CD14-positive monocyte (primary cell): ENCODE measurements around the gene BACH1. TPM values are rescaled to one million over a fixed set of nuclear protein-coding genes. Genes with fewer than 3 reads are reported as not detected.
A peak's percentile ranks its signal among the peaks of the same experiment; 100 is the strongest.

ENCODE experiments used
- DNase-seq, 3 donors: peaks; one replicate each; pipeline ENCODE4 v3.0.0-alpha.2; 2011 to 2022
- H2AFZ ChIP-seq: 2 replicates; pipeline ENCODE4 v1.6.0; 2012; ENCODE audit warnings: mild to moderate bottlenecking, low read depth, low read length, inconsistent platforms; ENCODE audit not compliant: insufficient read depth, poor library complexity, severe bottlenecking
- H3K27ac ChIP-seq, 2 donors: 1 replicate in 1 of 2; 2 replicates in 1 of 2; pipeline ENCODE4 v1.5.1; 2012 to 2013; ENCODE audit warnings: low read length in 2 of 2, control low read depth in 1 of 2, inconsistent platforms in 1 of 2, low read depth in 1 of 2, mild to moderate bottlenecking in 1 of 2
- H3K27me3 ChIP-seq, 2 donors: one replicate each; pipeline versions ENCODE4 v1.6.0 to v1.6.1; 2011 to 2013; ENCODE audit warnings: low read length in 2 of 2; ENCODE audit not compliant: control insufficient read depth in 2 of 2, insufficient read depth in 2 of 2
- H3K36me3 ChIP-seq, 2 donors: replicated peaks in 1 of 2; 1 replicate in 1 of 2; 2 replicates in 1 of 2; pipeline versions ENCODE4 v1.5.1 to v1.6.1; 2012 to 2013; ENCODE audit warnings: low read length in 2 of 2, control low read depth in 1 of 2, inconsistent platforms in 1 of 2, mild to moderate bottlenecking in 1 of 2; ENCODE audit not compliant: insufficient read depth in 2 of 2, control insufficient read depth in 1 of 2
- H3K4me1 ChIP-seq, 2 donors: 1 replicate in 1 of 2; 2 replicates in 1 of 2; pipeline versions ENCODE4 v1.5.1 to v1.6.1; 2012 to 2013; ENCODE audit warnings: low read length in 2 of 2, control low read depth in 1 of 2, inconsistent platforms in 1 of 2, mild to moderate bottlenecking in 1 of 2, moderate library complexity in 1 of 2; ENCODE audit not compliant: insufficient read depth in 2 of 2, control insufficient read depth in 1 of 2
- H3K4me2 ChIP-seq: replicated peaks from 2 replicates; pipeline ENCODE3; 2012; ENCODE audit warnings: low read length, moderate library complexity, mild to moderate bottlenecking; ENCODE audit not compliant: poor library complexity, severe bottlenecking; ENCODE audit errors: extremely low read depth
- H3K4me3 ChIP-seq, 3 experiments: fragments of 200-600 bp in 1 of 3; sonication (generic) in 1 of 3; replicated peaks in 1 of 3; 1 replicate in 2 of 3; 2 replicates in 1 of 3; pipeline ENCODE4 v1.5.1; 2011 to 2013; ENCODE audit warnings: low read length in 3 of 3, mild to moderate bottlenecking in 3 of 3, control low read depth in 2 of 3, low read depth in 2 of 3, inconsistent platforms in 1 of 3, moderate library complexity in 1 of 3
- H3K79me2 ChIP-seq: 2 replicates; pipeline ENCODE4 v1.6.0; 2012; ENCODE audit warnings: mild to moderate bottlenecking, control low read depth, inconsistent platforms, low read length, moderate library complexity; ENCODE audit not compliant: insufficient read depth
- H3K9ac ChIP-seq: 2 replicates; pipeline ENCODE4 v1.6.0; 2017; ENCODE audit warnings: low read length, mild to moderate bottlenecking; ENCODE audit not compliant: insufficient read depth, poor library complexity, severe bottlenecking
- H3K9me3 ChIP-seq, 2 donors: replicated peaks in 1 of 2; 1 replicate in 1 of 2; 2 replicates in 1 of 2; pipeline versions ENCODE4 v1.5.1 to v1.6.1; 2012 to 2013; ENCODE audit warnings: low read length in 2 of 2, control low read depth in 1 of 2; ENCODE audit not compliant: control insufficient read depth in 1 of 2, insufficient read depth in 1 of 2
- H4K20me1 ChIP-seq: 2 replicates; pipeline ENCODE4 v1.6.0; 2012; ENCODE audit warnings: mild to moderate bottlenecking, low read length, control low read depth, moderate library complexity; ENCODE audit not compliant: insufficient read depth
- H3K27ac Mint-ChIP-seq, 7 donors: one replicate each; pipeline ENCODE4 v1.8.0; 2020; ENCODE audit warnings: mild to moderate bottlenecking in 7 of 7, mixed read lengths in 7 of 7, moderate library complexity in 6 of 7, inconsistent platforms in 2 of 7
- H3K27me3 Mint-ChIP-seq, 3 donors: one replicate each; pipeline ENCODE4 v1.8.0; 2021 to 2022; ENCODE audit warnings: low read depth in 3 of 3, mild to moderate bottlenecking in 3 of 3, mixed read lengths in 3 of 3, moderate library complexity in 3 of 3, inconsistent platforms in 1 of 3
- H3K36me3 Mint-ChIP-seq, 2 donors: one replicate each; pipeline ENCODE4 v1.8.0; 2020; ENCODE audit warnings: mixed read lengths in 2 of 2, inconsistent platforms in 1 of 2, mild to moderate bottlenecking in 1 of 2
- H3K4me1 Mint-ChIP-seq: one replicate; pipeline ENCODE4 v1.8.0; 2020; ENCODE audit warnings: mild to moderate bottlenecking, mixed read lengths
- H3K4me3 Mint-ChIP-seq, 2 donors: one replicate each; pipeline ENCODE4 v1.8.0; 2020; ENCODE audit warnings: mild to moderate bottlenecking in 2 of 2, mixed read lengths in 2 of 2, moderate library complexity in 1 of 2
- H3K9me3 Mint-ChIP-seq, 7 donors: one replicate each; pipeline ENCODE4 v1.8.0; 2020 to 2022; ENCODE audit warnings: mixed read lengths in 7 of 7, mild to moderate bottlenecking in 6 of 7, moderate library complexity in 6 of 7, inconsistent platforms in 2 of 7
- CTCF ChIP-seq: fragments of 200-600 bp; IDR thresholded peaks from one replicate; pipeline ENCODE4 v1.8.0; 2022; ENCODE audit warnings: antibody characterized with exemption, mild to moderate bottlenecking
- WGBS: methylation state at CpG from one replicate; pipeline ENCODE4 v1.1.5; 2013; ENCODE audit warnings: missing lambda C conversion rate; ENCODE audit not compliant: insufficient coverage; 5-methylcytosine and 5-hydroxymethylcytosine counted together
- intact Hi-C, 2 donors: fragments of 100-400 bp; cut with micrococcal nuclease; formaldehyde crosslinking; loops; one replicate each; pipeline versions ENCODE4 v1.15.0 to v1.15.1; 2023
- polyA plus RNA-seq, 3 donors: library from polyadenylated mRNA; depleted of rRNA in 1 of 3; unstranded in 2 of 3; stranded (reverse) in 1 of 3; fragments of 300-500 nt in 2 of 3; fragments of >200 nt in 1 of 3; fragmentation: Illumina TruSeq in 2 of 3; gene quantifications; 1 replicate in 2 of 3; 2 replicates in 1 of 3; pipeline ENCODE4 v1.2.3, GENCODE V29; 2012 to 2021

BACH1 gene
- polyA plus RNA-seq, 3 donors, result 69.2 to 199 (median 148) TPM

DNA sequence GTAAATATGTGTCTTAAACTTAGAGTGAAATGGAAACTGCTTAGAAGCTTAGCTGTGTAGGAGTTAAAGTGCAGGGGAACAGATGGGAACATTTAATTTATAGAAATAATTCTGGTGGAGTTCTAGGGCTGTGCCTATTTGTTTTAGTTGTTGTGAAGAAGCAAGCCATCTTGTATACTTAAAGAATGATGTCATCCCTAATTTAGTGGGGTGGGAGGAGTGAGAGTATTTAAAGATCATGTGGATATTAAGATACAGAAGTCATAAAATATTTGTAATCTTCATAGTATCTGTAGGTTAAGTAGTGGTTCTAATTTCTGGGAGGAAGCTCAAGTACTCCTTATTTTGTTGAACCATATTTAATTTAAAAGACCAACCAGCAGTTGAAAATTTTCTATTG lies 41.5 kb downstream of the BACH1 start:
- H3K4me1 ChIP-seq, result peaks cover 0 to 10% of the 10 kb centered on the region in 2 donors
- no peak for TF ChIP-seq CTCF
- H3K4me1 Mint-ChIP-seq, result peaks cover 29% of the 10 kb centered on the region
- H3K4me2 ChIP-seq, result no peak overlapping the region
- H2AFZ ChIP-seq, result no peak overlapping the region
- no peak for DNase-seq
- no peaks in the 10 kb centered on the region for H3K9me3 Mint-ChIP-seq
- peaks cover 100% of the 10 kb centered on the region for H4K20me1 ChIP-seq
- peaks cover 55 to 93% of the 10 kb centered on the region in 2 donors for H3K36me3 ChIP-seq
- peak overlapping the region in 1 of 2 donors; percentile 2 for H3K27ac ChIP-seq
- peaks cover 54 to 82% of the 10 kb centered on the region in 2 donors for H3K36me3 Mint-ChIP-seq
- H3K79me2 ChIP-seq, result peaks cover 100% of the 10 kb centered on the region
- H3K9me3 ChIP-seq, result no peaks in the 10 kb centered on the region
- no peak overlapping the region for H3K9ac ChIP-seq
- H3K27me3 ChIP-seq, result no peaks in the 10 kb centered on the region
- H3K27me3 Mint-ChIP-seq, result no peaks in the 10 kb centered on the region
- no peak overlapping the region for H3K4me3 ChIP-seq
- no peak overlapping the region for H3K4me3 Mint-ChIP-seq
- peak overlapping the region in 3 of 7 donors; percentile 16 to 50 (median 48) for H3K27ac Mint-ChIP-seq
- intact Hi-C loops, result no loop called here

DNA sequence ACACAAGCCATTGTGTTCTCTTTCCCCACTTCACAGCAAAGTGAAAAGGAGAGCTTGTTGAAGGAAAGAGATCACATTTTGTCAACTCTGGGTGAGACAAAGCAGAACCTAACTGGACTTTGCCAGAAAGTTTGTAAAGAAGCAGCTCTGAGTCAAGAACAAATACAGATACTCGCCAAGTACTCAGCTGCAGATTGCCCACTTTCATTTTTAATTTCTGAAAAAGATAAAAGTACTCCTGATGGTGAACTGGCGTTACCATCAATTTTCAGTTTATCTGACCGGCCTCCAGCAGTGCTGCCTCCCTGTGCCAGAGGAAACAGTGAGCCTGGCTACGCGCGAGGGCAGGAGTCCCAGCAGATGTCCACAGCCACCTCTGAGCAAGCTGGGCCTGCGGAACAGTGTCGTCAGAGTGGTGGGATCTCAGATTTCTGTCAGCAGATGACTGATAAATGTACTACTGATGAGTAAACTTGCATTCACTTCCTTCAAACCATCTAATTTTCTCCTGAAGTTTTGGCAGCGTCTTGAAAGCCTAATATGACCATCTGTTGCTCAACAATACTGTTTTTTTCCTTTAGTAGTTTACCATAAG lies 43.7 kb downstream of the BACH1 start:
- intact Hi-C loops, result no loop called here
- H3K4me1 Mint-ChIP-seq, result peaks cover 41% of the 10 kb centered on the region
- no peak for TF ChIP-seq CTCF
- no peak overlapping the region for H3K4me3 Mint-ChIP-seq
- H3K9me3 Mint-ChIP-seq, result no peaks in the 10 kb centered on the region
- H3K36me3 Mint-ChIP-seq, result peaks cover 44 to 67% of the 10 kb centered on the region in 2 donors
- WGBS, result 90% methylated on average over 3 of the region's 9 CpGs
- Histone ChIP-seq H3K4me1 (peaks cover 13 to 26% of the 10 kb centered on the region in 2 donors), H3K27ac (peak overlapping the region in 1 of 2 donors; percentile 73), H3K9me3 (no peaks in the 10 kb centered on the region), H3K36me3 (peaks cover 49 to 85% of the 10 kb centered on the region in 2 donors), H3K4me3 (no peak overlapping the region), H3K4me2 (no peak overlapping the region), H4K20me1 (peaks cover 100% of the 10 kb centered on the region), H3K9ac (no peak overlapping the region), H3K27me3 (no peaks in the 10 kb centered on the region), H2AFZ (no peak overlapping the region), H3K79me2 (peaks cover 98% of the 10 kb centered on the region)
- peak; percentile 29 to 43 (median 32) for DNase-seq
- peak overlapping the region; percentile 38 to 88 (median 82) for H3K27ac Mint-ChIP-seq
- H3K27me3 Mint-ChIP-seq, result no peaks in the 10 kb centered on the region
